A549 (cell line): ENCODE measurements around the gene UFD1. TPM values are rescaled to one million over a fixed set of nuclear protein-coding genes. Genes with fewer than 3 reads are reported as not detected.

Experiments
- ATAC-seq, 2 experiments: fragments of 200-7000 bp in 1 of 2; fragments of >200 bp in 1 of 2; cut with Nextera tagmentation in 1 of 2; cut with Tn5 transposase in 1 of 2; 3 replicates each; pipeline versions ENCODE4 v1.8.0 to v1.9.1; 2018 to 2020; ENCODE audit warnings: mild to moderate bottlenecking in 1 of 2, moderate library complexity in 1 of 2
- CTCF ChIA-PET: fragments of 300-600 bp; sonication (Branson Sonifier 250); formaldehyde crosslinking; extraction: SDS; loops from one replicate; lab custom pipeline; 2021; ENCODE audit warnings: antibody characterized with exemption, inconsistent platforms; lab: Yijun Ruan, JAX
- POLR2A ChIA-PET: fragments of 350-600 bp; formaldehyde crosslinking; extraction: SDS; loops from one replicate; lab custom pipeline; 2021; ENCODE audit warnings: antibody characterized with exemption, inconsistent platforms; lab: Yijun Ruan, JAX
- DNase-seq, 2 experiments: peaks; one replicate each; pipeline versions ENCODE4 v3.0.0 to v3.0.0-alpha.2; 2011 to 2016; ENCODE audit warnings: low read depth in 1 of 2, low spot score in 1 of 2
- FAIRE-seq: peaks from 2 replicates; lab custom pipeline; 2011; peaks lifted over from hg19 to GRCh38; lab: Jason Lieb, UNC
- H3K27ac ChIP-seq, 2 experiments: fragments of >200 bp; sonication (Bioruptor Twin); formaldehyde crosslinking; 3 replicates each; pipeline ENCODE4 v1.5.1; 2016 to 2017
- H3K4me1 ChIP-seq: fragments of >200 bp; sonication (Bioruptor Twin); formaldehyde crosslinking; 3 replicates; pipeline ENCODE4 v1.6.1; 2016
- H3K4me2 ChIP-seq: fragments of >200 bp; sonication (Bioruptor Twin); formaldehyde crosslinking; 3 replicates; pipeline ENCODE4 v1.6.1; 2016
- H3K4me3 ChIP-seq: fragments of >200 bp; sonication (Bioruptor Twin); formaldehyde crosslinking; 3 replicates; pipeline ENCODE4 v1.5.1; 2016
- H3K9me3 ChIP-seq: fragments of >200 bp; sonication (Bioruptor Twin); formaldehyde crosslinking; 3 replicates; pipeline ENCODE4 v1.6.1; 2016
- BHLHE40 ChIP-seq: IDR thresholded peaks from 2 replicates; pipeline ENCODE4 v1.6.1; 2012; ENCODE audit warnings: low read depth, low read length, inconsistent platforms
- CBX8 ChIP-seq: fragments of 200-600 bp; sonication (generic); IDR thresholded peaks from 2 replicates; pipeline ENCODE4 v1.6.1; 2016
- CEBPB ChIP-seq, 2 experiments: fragments of >200 bp in 1 of 2; sonication (Bioruptor Twin) in 1 of 2; formaldehyde crosslinking in 1 of 2; IDR thresholded peaks; 2 replicates each; pipeline ENCODE4 v1.6.1; 2012 to 2016
- CHD2 ChIP-seq: fragments of 150-350 bp; IDR thresholded peaks from 2 replicates; pipeline ENCODE4 v1.6.1; 2014; ENCODE audit warnings: low read length; ENCODE audit not compliant: partially characterized antibody
- EHF ChIP-seq: fragments of 250-450 bp; sonication (Bioruptor Pico); IDR thresholded peaks from 2 replicates; pipeline ENCODE4 v1.5.0; 2020; ENCODE audit warnings: mild to moderate bottlenecking
- FOXS1 ChIP-seq: fragments of 250-450 bp; sonication (Bioruptor Pico); IDR thresholded peaks from 2 replicates; pipeline ENCODE4 v1.5.0; 2020; ENCODE audit warnings: mild to moderate bottlenecking, moderate library complexity
- HOXB13 ChIP-seq: fragments of 250-450 bp; sonication (Bioruptor Pico); IDR thresholded peaks from 2 replicates; pipeline ENCODE4 v1.5.0; 2020; ENCODE audit warnings: low read depth, mild to moderate bottlenecking, moderate library complexity
- JUNB ChIP-seq: fragments of >200 bp; sonication (Bioruptor Twin); formaldehyde crosslinking; IDR thresholded peaks from 2 replicates; pipeline ENCODE4 v1.6.1; 2016
- KDM1A ChIP-seq: fragments of 200-600 bp; sonication (generic); IDR thresholded peaks from 2 replicates; pipeline ENCODE4 v1.6.1; 2016; ENCODE audit warnings: low read depth, mild to moderate bottlenecking
- KDM5A ChIP-seq: fragments of 200-600 bp; sonication (generic); IDR thresholded peaks from 2 replicates; pipeline ENCODE4 v1.6.1; 2016; ENCODE audit warnings: antibody characterized with exemption, mild to moderate bottlenecking
- MYC ChIP-seq: IDR thresholded peaks from 2 replicates; pipeline ENCODE4 v1.6.1; 2012; ENCODE audit warnings: mild to moderate bottlenecking, inconsistent platforms, low read length, improper control_type of control experiment, borderline replicate concordance
- NFE2L2 ChIP-seq: fragments of 150-350 bp; conservative IDR thresholded peaks from 2 replicates; pipeline ENCODE4 v1.6.1; 2014; ENCODE audit warnings: low read length
- POLR2AphosphoS2 ChIP-seq: conservative IDR thresholded peaks from 2 replicates; pipeline ENCODE4 v1.6.1; 2012; ENCODE audit warnings: low read length, improper control_type of control experiment, inconsistent platforms
- RAD21 ChIP-seq, 2 experiments: fragments of >200 bp in 1 of 2; sonication (Bioruptor Twin) in 1 of 2; formaldehyde crosslinking in 1 of 2; IDR thresholded peaks in 1 of 2; conservative IDR thresholded peaks in 1 of 2; 2 replicates in 1 of 2; 3 replicates in 1 of 2; pipeline ENCODE4 v1.6.1; 2012 to 2018; ENCODE audit warnings: inconsistent platforms in 1 of 2
- RARB ChIP-seq: fragments of 250-450 bp; sonication (Bioruptor Pico); IDR thresholded peaks from 2 replicates; pipeline ENCODE4 v1.8.0; 2021; ENCODE audit warnings: mild to moderate bottlenecking, moderate library complexity
- RFX5 ChIP-seq: fragments of 450-650 bp; IDR thresholded peaks from 2 replicates; pipeline ENCODE4 v1.7.1; 2014; ENCODE audit warnings: antibody characterized with exemption, mild to moderate bottlenecking, moderate library complexity
- SMC3 ChIP-seq: fragments of >200 bp; sonication (Bioruptor Twin); formaldehyde crosslinking; IDR thresholded peaks from 3 replicates; pipeline ENCODE4 v1.6.1; 2018; ENCODE audit warnings: inconsistent platforms
- TFCP2L1 ChIP-seq: fragments of 250-450 bp; sonication (Bioruptor Pico); IDR thresholded peaks from 2 replicates; pipeline ENCODE4 v1.5.0; 2021; ENCODE audit warnings: mild to moderate bottlenecking
- ZC3H11A ChIP-seq: fragments of 450-650 bp; IDR thresholded peaks from 2 replicates; pipeline ENCODE4 v1.6.1; 2014; ENCODE audit warnings: antibody characterized with exemption, mild to moderate bottlenecking
- WGBS: methylation state at CpG from one replicate; pipeline ENCODE4 v1.1.6; 2017; ENCODE audit errors: missing lambda C conversion rate; 5-methylcytosine and 5-hydroxymethylcytosine counted together
- polyA plus RNA-seq, 4 experiments: library from polyadenylated mRNA; depleted of rRNA in 3 of 4; stranded (reverse); fragments of >200 nt; fragmentation: RNase III in 1 of 4; extraction: RNeasy Plus Mini Kit Qiagen cat#74134 plus additional on column Dnase treatment in 1 of 4; gene quantifications; 2 replicates in 3 of 4; 3 replicates in 1 of 4; pipeline ENCODE4 v1.2.3, GENCODE V29; 2011 to 2017
- TF ChIP-seq, protein P1 (sequence below): fragments of >200 bp; sonication (Bioruptor Twin); formaldehyde crosslinking; IDR thresholded peaks from 3 replicates; pipeline ENCODE4 v1.5.1; 2016

UFD1 gene
- polyA plus RNA-seq, 2 of the 4 experiments (the other 2 are of a cell fraction): 95.4 to 96.1 TPM

DNA sequence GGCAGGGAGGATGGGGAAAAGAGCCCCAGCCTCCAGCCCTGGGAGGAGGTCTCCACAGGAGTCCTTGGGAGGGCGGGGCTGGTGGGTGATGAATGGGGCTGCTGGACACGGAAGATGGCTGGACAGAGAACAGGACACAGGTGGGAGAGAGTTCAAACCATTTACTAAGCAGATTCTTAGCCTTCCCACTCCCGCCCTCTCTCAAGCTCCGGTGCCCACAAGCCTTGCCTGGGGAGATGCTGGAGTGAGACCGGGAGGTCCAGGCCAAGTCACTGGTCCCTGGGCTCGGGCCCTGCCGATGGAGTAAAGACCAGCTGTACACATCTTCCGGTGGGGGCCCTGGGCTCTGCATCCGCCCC is 43.9 kb upstream of the UFD1 start:
- FAIRE-seq (no peak), DNase-seq (no peak), ATAC-seq (no peak)
- TF ChIP-seq CBX8 (no peak), SMC3 (no peak), TFCP2L1 (no peak), POLR2AphosphoS2 (no peak)
- CTCF ChIA-PET: interaction anchor here (0.5 to 1.2 kb wide), 2 partner anchors 25 to 107 kb away, joined by 3 to 4 read pairs; no protein-coding TSS in a partner anchor
- 82% methylated on average over 9 of the region's 9 CpGs for WGBS
- Histone ChIP-seq H3K4me1 (no peaks in the 10 kb centered on the region), H3K9me3 (no peaks in the 10 kb centered on the region), H3K4me3 (no peak overlapping the region), H3K27ac (no peak overlapping the region), H3K4me2 (no peak overlapping the region)
- POLR2A ChIA-PET: no interaction called here

DNA sequence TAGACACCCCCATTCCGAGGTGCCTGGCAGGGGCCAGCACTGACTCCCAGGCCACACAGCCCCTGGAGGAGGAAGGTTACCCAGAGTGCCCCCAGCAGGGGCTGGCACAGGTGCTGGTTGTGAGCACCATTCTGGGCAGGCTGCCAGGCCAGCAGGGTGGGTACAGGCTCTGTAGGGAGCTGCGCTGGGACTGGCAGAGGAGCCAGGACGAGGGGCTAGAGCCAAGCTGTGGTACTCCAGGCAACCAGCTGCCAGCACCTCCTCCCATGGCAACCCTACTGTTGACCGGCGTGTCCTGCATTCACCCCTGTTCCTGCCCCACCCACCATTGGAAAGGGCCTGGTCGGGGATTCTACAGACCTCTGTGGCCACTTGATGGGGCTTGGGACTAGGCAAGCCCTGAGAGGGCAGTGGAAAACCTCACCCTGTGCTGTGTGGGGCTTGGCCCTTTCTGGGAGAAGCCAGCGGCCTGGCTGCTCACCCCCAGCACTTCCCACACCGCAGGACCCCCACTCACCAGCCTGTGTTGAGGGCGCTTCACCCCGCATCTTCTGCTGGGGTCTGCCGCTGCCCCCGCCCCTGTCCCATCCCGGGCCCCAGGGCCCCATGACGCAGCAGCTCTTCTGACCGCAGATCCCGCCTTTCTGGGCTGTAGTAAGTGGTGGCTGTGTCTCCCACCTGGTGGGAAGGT is 43.3 kb upstream of the UFD1 start:
- DNase-seq (no peak), FAIRE-seq (no peak), ATAC-seq (peak in 1 of 2 experiments; percentile 19; a peak in 3 of 6 replicates)
- WGBS: 82% methylated on average over 12 of the region's 16 CpGs
- Histone ChIP-seq H3K4me1 (no peaks in the 10 kb centered on the region), H3K9me3 (no peaks in the 10 kb centered on the region), H3K4me2 (no peak overlapping the region), H3K27ac (no peak overlapping the region), H3K4me3 (no peak overlapping the region)
- POLR2A ChIA-PET: no interaction called here
- TF ChIP-seq POLR2AphosphoS2 (no peak), EHF (CRISPR knock-in tag) (no peak), KDM5A (no peak), KDM1A (no peak), CHD2 (no peak), NFE2L2 (no peak), BHLHE40 (no peak), CEBPB (IDR thresholded peaks at IDR 0.05) (no peak)
- CTCF ChIA-PET: interaction anchor here (0.5 to 1.2 kb wide), 4 partner anchors 13 to 108 kb away, joined by 3 to 4 read pairs (median 3); no protein-coding TSS in a partner anchor

DNA sequence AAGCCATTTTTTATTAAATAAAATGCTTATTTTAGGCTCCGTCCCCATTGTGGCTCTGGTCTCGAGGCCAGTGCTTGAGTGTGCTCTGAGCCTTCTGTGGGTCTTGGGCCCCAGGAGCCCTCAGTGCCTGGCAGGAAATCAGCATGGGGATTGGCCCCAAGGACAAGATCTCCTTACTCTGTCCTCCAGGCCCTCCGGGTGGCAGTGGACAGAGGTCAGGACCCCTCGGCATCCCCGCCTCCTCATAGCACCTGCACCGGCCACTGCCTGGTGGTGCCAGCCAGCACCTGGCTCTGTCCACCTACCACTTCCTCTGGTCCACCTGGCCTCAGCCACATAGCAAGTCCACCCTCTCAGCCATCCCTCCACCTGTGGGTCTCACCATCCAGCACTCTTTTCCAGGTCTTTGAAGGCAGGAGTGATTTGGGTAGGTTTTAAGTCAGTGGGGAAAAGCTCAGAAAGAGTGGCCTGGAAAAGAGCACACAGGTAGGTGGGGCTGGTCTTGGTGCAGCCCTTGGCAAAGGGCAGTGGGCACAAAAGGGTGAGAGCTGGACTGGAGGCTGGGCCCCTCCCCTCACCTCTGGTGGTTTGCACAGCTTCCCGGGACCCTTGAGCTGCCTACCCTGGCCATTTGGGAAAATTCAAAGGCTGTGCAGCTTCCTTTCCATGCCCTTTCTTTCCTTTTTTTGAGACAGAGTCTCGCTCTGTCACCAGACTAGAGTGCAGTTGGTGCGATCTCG is 41.7 kb upstream of the UFD1 start:
- Histone ChIP-seq H3K4me1 (no peaks in the 10 kb centered on the region), H3K4me2 (no peak overlapping the region), H3K4me3 (no peak overlapping the region), H3K9me3 (no peaks in the 10 kb centered on the region), H3K27ac (no peak overlapping the region)
- no peak for FAIRE-seq
- POLR2A ChIA-PET: no interaction called here
- CTCF ChIA-PET: interaction anchor here (0.8 kb wide), 1 partner anchor 109 kb away, joined by 3 read pairs; no protein-coding TSS in a partner anchor
- TF ChIP-seq RFX5: no peak
- no peak for TF ChIP-seq CEBPB (IDR thresholded peaks at IDR 0.05)
- TF ChIP-seq, protein P1, sequence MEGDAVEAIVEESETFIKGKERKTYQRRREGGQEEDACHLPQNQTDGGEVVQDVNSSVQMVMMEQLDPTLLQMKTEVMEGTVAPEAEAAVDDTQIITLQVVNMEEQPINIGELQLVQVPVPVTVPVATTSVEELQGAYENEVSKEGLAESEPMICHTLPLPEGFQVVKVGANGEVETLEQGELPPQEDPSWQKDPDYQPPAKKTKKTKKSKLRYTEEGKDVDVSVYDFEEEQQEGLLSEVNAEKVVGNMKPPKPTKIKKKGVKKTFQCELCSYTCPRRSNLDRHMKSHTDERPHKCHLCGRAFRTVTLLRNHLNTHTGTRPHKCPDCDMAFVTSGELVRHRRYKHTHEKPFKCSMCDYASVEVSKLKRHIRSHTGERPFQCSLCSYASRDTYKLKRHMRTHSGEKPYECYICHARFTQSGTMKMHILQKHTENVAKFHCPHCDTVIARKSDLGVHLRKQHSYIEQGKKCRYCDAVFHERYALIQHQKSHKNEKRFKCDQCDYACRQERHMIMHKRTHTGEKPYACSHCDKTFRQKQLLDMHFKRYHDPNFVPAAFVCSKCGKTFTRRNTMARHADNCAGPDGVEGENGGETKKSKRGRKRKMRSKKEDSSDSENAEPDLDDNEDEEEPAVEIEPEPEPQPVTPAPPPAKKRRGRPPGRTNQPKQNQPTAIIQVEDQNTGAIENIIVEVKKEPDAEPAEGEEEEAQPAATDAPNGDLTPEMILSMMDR: no peak
- TF ChIP-seq FOXS1 (CRISPR knock-in tag): no peak
- TF ChIP-seq MYC: no peak
- TF ChIP-seq ZC3H11A: no peak
- TF ChIP-seq RARB (CRISPR knock-in tag): no peak
- no peak for TF ChIP-seq POLR2AphosphoS2
- no peak for TF ChIP-seq HOXB13
- no peak for TF ChIP-seq JUNB
- TF ChIP-seq RAD21 (conservative IDR thresholded peaks at IDR 0.05 in 1 of 2, IDR thresholded peaks at IDR 0.05 in 1 of 2): no peak
- 97% methylated on average over 9 of the region's 10 CpGs for WGBS
- no peak for DNase-seq
- no peak for ATAC-seq
